Pancreas (tissue), 10 donors: ENCODE data around the gene DPP4. TPM values are rescaled to one million over a fixed set of nuclear protein-coding genes. Genes with fewer than 3 reads are reported as not detected.
"Not testable (repeated sequence)": the region's sequence is repeated elsewhere in the genome, so short reads cannot be mapped to it uniquely, and the experiment has no call there.

ENCODE experiments used
- ATAC-seq, 4 donors: fragments of 200-7000 bp; cut with Tn5 transposase; one replicate each; pipeline versions ENCODE4 v1.8.0 to v1.9.1; 2020; ENCODE audit warnings: mild to moderate bottlenecking in 4 of 4, moderate library complexity in 4 of 4
- DNase-seq, 6 donors: peaks; one replicate each; pipeline ENCODE4 v3.0.0-alpha.2; 2020
- FAIRE-seq: peaks from 2 replicates; lab custom pipeline; 2012; peaks lifted over from hg19 to GRCh38; lab: Jason Lieb, UNC
- H3K27ac ChIP-seq, 4 donors: fragments of 200-600 bp; sonication (generic); 1 replicate in 3 of 4; 2 replicates in 1 of 4; pipeline versions ENCODE4 v1.5.0 to v1.8.0; 2020
- H3K27me3 ChIP-seq, 4 donors: fragments of 200-600 bp; one replicate each; pipeline ENCODE4 v1.8.0; 2021
- H3K36me3 ChIP-seq, 3 donors: fragments of 200-600 bp; sonication (generic) in 1 of 3; one replicate each; pipeline versions ENCODE4 v1.5.0 to v1.8.0; 2020 to 2021
- H3K4me1 ChIP-seq, 3 donors: fragments of 200-600 bp; one replicate each; pipeline ENCODE4 v1.8.0; 2021
- H3K4me3 ChIP-seq, 4 donors: fragments of 200-600 bp; sonication (generic) in 2 of 4; one replicate each; pipeline versions ENCODE4 v1.5.0 to v1.8.0; 2020 to 2021
- H3K9me3 ChIP-seq, 4 donors: fragments of 200-600 bp; one replicate each; pipeline ENCODE4 v1.8.0; 2021
- WGBS, 2 donors: extraction: QIAGEN DNeasy Blood & Tissue Kit; methylation state at CpG; one replicate each; pipeline ENCODE4 v1.1.7; 2013; 5-methylcytosine and 5-hydroxymethylcytosine counted together
- intact Hi-C, 3 donors: fragments of 100-400 bp; cut with DNase I; formaldehyde crosslinking; loops; one replicate each; pipeline versions ENCODE4 v1.11.1 to v1.14.2; 2022
- polyA plus RNA-seq, 2 donors: library from polyadenylated mRNA; stranded (reverse); fragments of 200-250 nt; gene quantifications; one replicate each; pipeline ENCODE4 v1.2.3, GENCODE V29; 2013
- total RNA-seq, 6 donors: library from RNA; stranded (reverse); fragmentation: NEBNext Ultra II Directional in 4 of 6; extraction: Animal tissue kit (Norgen Biotek cat#: 25700) in 4 of 6; gene quantifications; one replicate each; pipeline versions ENCODE4 v1.2.1 to v1.2.4, GENCODE V29; 2021 to 2023
- TF ChIP-seq, protein P1 (sequence below), 4 donors: fragments of 200-600 bp; sonication (generic) in 3 of 4; IDR thresholded peaks; one replicate each; pipeline versions ENCODE4 v1.5.0 to v1.8.0; 2021; ENCODE audit warnings: antibody characterized with exemption in 4 of 4
- donor health status: healthy with polysubstance abuse.
- donor health status: DM: no; HTN: no; CAD: no; lungs with moderate emphysema.
- donor health status: DM: no; HTN: no; CAD: no.
- donor health status: control.
- donor health status: control.
- donor health status: Bipolar disorder and iron deficiency.
- donor health status: DM: yes; HTN: yes; CAD: no.
- donor health status: DM: no; HTN: no; CAD: no.
- donor health status: DM: no; HTN: no; CAD: no.
- donor health status: DM: yes; HTN: yes; CAD: no.

Gene DPP4
- total and polyA plus RNA-seq, 8 donors = 0.98 to 6.4 (median 2.4) TPM

DNA sequence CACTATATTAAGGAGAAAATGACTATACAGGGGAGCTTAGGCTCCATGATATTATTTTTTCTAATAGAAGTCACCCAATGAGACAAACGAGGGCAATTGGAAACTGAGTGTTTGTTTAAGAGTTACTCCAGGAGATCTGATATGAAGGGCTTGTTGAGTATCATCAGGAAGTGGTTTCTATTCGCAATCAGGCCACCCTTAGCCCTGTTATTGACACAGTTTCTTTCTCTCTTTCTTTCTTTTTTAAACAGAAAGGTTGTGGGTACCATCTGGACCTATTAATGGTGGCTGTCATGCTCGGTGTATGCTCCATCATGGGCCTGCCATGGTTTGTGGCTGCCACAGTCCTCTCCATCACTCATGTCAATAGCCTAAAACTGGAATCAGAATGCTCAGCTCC is 117.3 kb downstream of the DPP4 start:
- H3K27ac ChIP-seq = no peak overlapping the region
- intact Hi-C loops = no loop called here
- TF ChIP-seq, protein P1, sequence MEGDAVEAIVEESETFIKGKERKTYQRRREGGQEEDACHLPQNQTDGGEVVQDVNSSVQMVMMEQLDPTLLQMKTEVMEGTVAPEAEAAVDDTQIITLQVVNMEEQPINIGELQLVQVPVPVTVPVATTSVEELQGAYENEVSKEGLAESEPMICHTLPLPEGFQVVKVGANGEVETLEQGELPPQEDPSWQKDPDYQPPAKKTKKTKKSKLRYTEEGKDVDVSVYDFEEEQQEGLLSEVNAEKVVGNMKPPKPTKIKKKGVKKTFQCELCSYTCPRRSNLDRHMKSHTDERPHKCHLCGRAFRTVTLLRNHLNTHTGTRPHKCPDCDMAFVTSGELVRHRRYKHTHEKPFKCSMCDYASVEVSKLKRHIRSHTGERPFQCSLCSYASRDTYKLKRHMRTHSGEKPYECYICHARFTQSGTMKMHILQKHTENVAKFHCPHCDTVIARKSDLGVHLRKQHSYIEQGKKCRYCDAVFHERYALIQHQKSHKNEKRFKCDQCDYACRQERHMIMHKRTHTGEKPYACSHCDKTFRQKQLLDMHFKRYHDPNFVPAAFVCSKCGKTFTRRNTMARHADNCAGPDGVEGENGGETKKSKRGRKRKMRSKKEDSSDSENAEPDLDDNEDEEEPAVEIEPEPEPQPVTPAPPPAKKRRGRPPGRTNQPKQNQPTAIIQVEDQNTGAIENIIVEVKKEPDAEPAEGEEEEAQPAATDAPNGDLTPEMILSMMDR (IDR thresholded peaks at IDR 0.05) = no peak
- DNase-seq (no peak), FAIRE-seq (no peak), ATAC-seq (peak in 1 of 4 donors; percentile 14)
- H3K9me3 ChIP-seq = no peaks in the 10 kb centered on the region
- no peaks in the 10 kb centered on the region for H3K36me3 ChIP-seq
- no peak overlapping the region for H3K4me3 ChIP-seq
- H3K4me1 ChIP-seq = no peaks in the 10 kb centered on the region
- peaks cover 0 to 4% (median 0%) of the 10 kb centered on the region in 4 donors for H3K27me3 ChIP-seq
- 40 to 41% methylated on average over 3 of the region's 3 CpGs for WGBS, 2 donors

GRCh38 chr2:161955211-161955610 is 118.8 kb downstream of the DPP4 start:
- ATAC-seq (no peak), DNase-seq (no peak), FAIRE-seq (no peak)
- Histone ChIP-seq H3K36me3 (no peaks in the 10 kb centered on the region), H3K4me1 (no peaks in the 10 kb centered on the region), H3K9me3 (no peaks in the 10 kb centered on the region), H3K4me3 (no peak overlapping the region), H3K27me3 (peaks cover 0 to 4% (median 0%) of the 10 kb centered on the region in 4 donors), H3K27ac (no peak overlapping the region)
- intact Hi-C loops = no loop called here
- TF ChIP-seq, protein P1 (IDR thresholded peaks at IDR 0.05) = no peak

DNA sequence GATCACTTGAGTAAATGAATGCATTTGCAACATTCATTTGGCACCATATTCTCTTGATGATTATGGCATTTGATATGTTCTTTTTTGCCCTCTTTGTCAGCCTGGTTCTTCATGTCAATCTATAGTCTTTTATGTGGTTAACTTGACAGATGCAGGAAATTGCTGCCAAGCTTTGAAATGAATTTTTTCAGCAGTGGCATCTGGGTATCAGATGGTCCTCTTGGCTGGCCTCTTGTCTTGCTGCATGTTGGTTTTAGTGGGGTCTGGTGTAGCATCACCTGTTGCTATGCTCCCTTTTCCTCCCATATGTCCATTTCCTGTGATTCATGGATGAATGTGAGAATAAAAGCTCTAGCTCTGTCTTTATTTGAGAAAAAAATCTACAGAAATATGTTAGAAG is 119.9 kb downstream of the DPP4 start:
- peaks cover 0 to 4% (median 0%) of the 10 kb centered on the region in 4 donors for H3K27me3 ChIP-seq
- no peak for DNase-seq
- intact Hi-C loops = no loop called here
- no peaks in the 10 kb centered on the region for H3K36me3 ChIP-seq
- no peaks in the 10 kb centered on the region for H3K4me1 ChIP-seq
- no peak overlapping the region for H3K27ac ChIP-seq
- TF ChIP-seq, protein P1 (IDR thresholded peaks at IDR 0.05) = no peak
- no peak for ATAC-seq
- FAIRE-seq = no peak
- no peak overlapping the region for H3K4me3 ChIP-seq
- H3K9me3 ChIP-seq = no peaks in the 10 kb centered on the region

GRCh38 chr2:161953367-161953766 is 120.6 kb downstream of the DPP4 start:
- FAIRE-seq, ATAC-seq: not testable (repeated sequence)

DNA sequence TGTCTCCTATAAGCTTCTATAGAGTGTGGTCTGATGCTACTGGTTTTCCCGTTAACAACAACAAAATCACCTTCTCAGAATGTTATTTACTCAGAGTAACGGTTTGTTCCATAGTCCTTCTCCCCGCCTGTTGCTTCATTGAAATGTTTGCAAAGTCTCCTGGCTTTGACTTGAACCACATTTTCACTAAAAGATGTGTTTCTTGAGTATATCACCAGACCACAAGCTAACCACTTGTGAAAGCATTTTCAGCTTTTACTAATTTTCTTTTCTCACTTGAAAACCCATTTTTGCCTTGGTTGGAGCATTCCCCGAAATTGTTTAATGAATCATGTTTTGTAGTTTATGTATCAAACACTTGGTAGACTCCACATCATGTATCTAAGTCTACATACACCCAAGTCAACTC is 121.2 kb downstream of the DPP4 start:
- FAIRE-seq (no peak), DNase-seq (no peak), ATAC-seq (no peak)
- 75 to 82% methylated on average over 4 of the region's 4 CpGs for WGBS, 2 donors
- no peak overlapping the region for H3K27ac ChIP-seq
- no peaks in the 10 kb centered on the region for H3K36me3 ChIP-seq
- intact Hi-C loops = no loop called here
- H3K9me3 ChIP-seq = no peaks in the 10 kb centered on the region
- peaks cover 0 to 4% (median 0%) of the 10 kb centered on the region in 4 donors for H3K27me3 ChIP-seq
- TF ChIP-seq, protein P1 (IDR thresholded peaks at IDR 0.05) = no peak
- no peak overlapping the region for H3K4me3 ChIP-seq
- H3K4me1 ChIP-seq = no peaks in the 10 kb centered on the region

More at GRCh38 chr2:161953367-161953766, 120.6 kb downstream of the DPP4 start:
- H3K27me3 ChIP-seq, H3K36me3 ChIP-seq, H3K4me1 ChIP-seq, H3K4me3 ChIP-seq, intact Hi-C loops, H3K27ac ChIP-seq, DNase-seq, H3K9me3 ChIP-seq: not testable (repeated sequence)
- 66 to 72% methylated on average over 9 of the region's 9 CpGs for WGBS, 2 donors
